ENCODE data around the gene IPO11.

GRCh38 chr5:62403411-62404250, 8.9 kb upstream of the IPO11 start, which contains the start of gene DIMT1:
- TF ChIP-seq CTCF (conservative IDR thresholded peaks at IDR 0.05; ENCODE audit: low read depth, low read length): no peak
- no peak for TF ChIP-seq CHD1 (IDR thresholded peaks at IDR 0.05; ENCODE audit: low read depth, low read length)
- peak; percentile 99 for TF ChIP-seq MXI1 (IDR thresholded peaks at IDR 0.05; ENCODE audit: borderline replicate concordance, low read depth, low read length)
- TF ChIP-seq RAD21 (IDR thresholded peaks at IDR 0.05; ENCODE audit: low read length): no peak
- no peak for TF ChIP-seq SMC3 (IDR thresholded peaks at IDR 0.05; ENCODE audit: low read depth, low read length)
- peak; percentile 72; the same call in 1 of the 2 replicates for TF ChIP-seq MAZ (IDR thresholded peaks at IDR 0.05; ENCODE audit: borderline replicate concordance, low read depth, low read length)
- TF ChIP-seq RCOR1 (IDR thresholded peaks at IDR 0.05; ENCODE audit: insufficient replicate concordance, low read length): no peak
- TF ChIP-seq POLR2A (IDR thresholded peaks at IDR 0.05; ENCODE audit: low read depth, low read length): peak; percentile 89
- no peak for TF ChIP-seq MAFK (IDR thresholded peaks at IDR 0.05; ENCODE audit: low read depth, low read length)
- TF ChIP-seq CEBPB (IDR thresholded peaks at IDR 0.05; ENCODE audit: low read depth, low read length): no peak
- TF ChIP-seq RFX5 (IDR thresholded peaks at IDR 0.05; ENCODE audit: low read depth, low read length): no peak

All from IMR-90 (cell line).